ENCODE data around the gene ASIC1. TPM values are rescaled to one million over a fixed set of nuclear protein-coding genes. Genes with fewer than 3 reads are reported as not detected.

Gene ASIC1
- total RNA-seq, 2 donors from 2014 or later: 0.52 to 0.99 TPM

- Histone ChIP-seq H3K4me1 (peaks cover 9% of the 10 kb centered on the region), H3K4me3 (no peak overlapping the region), H3K9me3 (no peaks in the 10 kb centered on the region), H3K36me3 (replicated peaks in 1 of 2; ENCODE audit: insufficient read depth in 1 of 2, low read depth in 2 of 2) (peaks cover 0 to 2% of the 10 kb centered on the region in 2 donors), H3K27me3 (no peaks in the 10 kb centered on the region), H3K27ac (no peak overlapping the region)
- TF ChIP-seq POLR2A (IDR thresholded peaks at IDR 0.05): no peak
- TF ChIP-seq, protein P1, sequence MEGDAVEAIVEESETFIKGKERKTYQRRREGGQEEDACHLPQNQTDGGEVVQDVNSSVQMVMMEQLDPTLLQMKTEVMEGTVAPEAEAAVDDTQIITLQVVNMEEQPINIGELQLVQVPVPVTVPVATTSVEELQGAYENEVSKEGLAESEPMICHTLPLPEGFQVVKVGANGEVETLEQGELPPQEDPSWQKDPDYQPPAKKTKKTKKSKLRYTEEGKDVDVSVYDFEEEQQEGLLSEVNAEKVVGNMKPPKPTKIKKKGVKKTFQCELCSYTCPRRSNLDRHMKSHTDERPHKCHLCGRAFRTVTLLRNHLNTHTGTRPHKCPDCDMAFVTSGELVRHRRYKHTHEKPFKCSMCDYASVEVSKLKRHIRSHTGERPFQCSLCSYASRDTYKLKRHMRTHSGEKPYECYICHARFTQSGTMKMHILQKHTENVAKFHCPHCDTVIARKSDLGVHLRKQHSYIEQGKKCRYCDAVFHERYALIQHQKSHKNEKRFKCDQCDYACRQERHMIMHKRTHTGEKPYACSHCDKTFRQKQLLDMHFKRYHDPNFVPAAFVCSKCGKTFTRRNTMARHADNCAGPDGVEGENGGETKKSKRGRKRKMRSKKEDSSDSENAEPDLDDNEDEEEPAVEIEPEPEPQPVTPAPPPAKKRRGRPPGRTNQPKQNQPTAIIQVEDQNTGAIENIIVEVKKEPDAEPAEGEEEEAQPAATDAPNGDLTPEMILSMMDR (IDR thresholded peaks at IDR 0.05): no peak
- intact Hi-C loops (cut with DNase I): no loop called here
- no peak for ATAC-seq
- DNase-seq: no peak
- WGBS, 2 donors: 83 to 92% methylated on average over 3 of the region's 3 CpGs
Observed at GRCh38 chr12:50120521-50120920, 63.1 kb downstream of the ASIC1 start.

- Histone ChIP-seq H3K27me3 (no peaks in the 10 kb centered on the region), H3K9me3 (no peaks in the 10 kb centered on the region), H3K36me3 (replicated peaks in 1 of 2; ENCODE audit: insufficient read depth in 1 of 2, low read depth in 2 of 2) (peaks cover 0 to 2% of the 10 kb centered on the region in 2 donors), H3K27ac (no peak overlapping the region), H3K4me3 (no peak overlapping the region), H3K4me1 (peaks cover 9% of the 10 kb centered on the region)
- no peak for TF ChIP-seq POLR2A (IDR thresholded peaks at IDR 0.05)
- TF ChIP-seq, protein P1 (IDR thresholded peaks at IDR 0.05): no peak
- ATAC-seq (no peak), DNase-seq (no peak)
- 81 to 83% methylated on average over 3 of the region's 3 CpGs for WGBS, 2 donors
- intact Hi-C loops (cut with DNase I): no loop called here
Observed at GRCh38 chr12:50120953-50121352, 63.6 kb downstream of the ASIC1 start.

DNA sequence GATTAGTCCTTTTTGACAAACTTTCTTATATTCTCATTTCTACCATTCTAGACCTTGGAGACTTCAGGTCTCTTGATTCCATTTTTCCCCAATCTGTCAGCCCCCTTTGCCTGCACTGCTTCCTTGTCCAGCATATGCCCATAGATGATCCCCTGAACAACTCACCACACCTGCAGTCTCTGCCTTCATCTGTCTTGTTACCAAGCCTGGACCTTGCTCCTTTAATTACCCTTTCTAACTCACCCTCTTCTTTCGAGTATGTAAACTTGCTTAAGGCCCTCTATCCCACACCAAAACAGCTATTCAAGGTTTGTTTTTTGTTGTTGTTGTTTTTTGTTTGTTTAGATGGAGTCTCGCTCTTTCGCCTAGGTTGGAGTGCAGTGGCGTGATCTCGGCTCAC lies 64.2 kb downstream of the ASIC1 start:
- 85 to 97% methylated on average over 5 of the region's 5 CpGs for WGBS, 2 donors
- Histone ChIP-seq H3K36me3 (replicated peaks in 1 of 2; ENCODE audit: insufficient read depth in 1 of 2, low read depth in 2 of 2) (peaks cover 0 to 2% of the 10 kb centered on the region in 2 donors), H3K27ac (no peak overlapping the region), H3K9me3 (no peaks in the 10 kb centered on the region), H3K27me3 (no peaks in the 10 kb centered on the region), H3K4me3 (no peak overlapping the region), H3K4me1 (peaks cover 8% of the 10 kb centered on the region)
- DNase-seq (no peak), ATAC-seq (no peak)
- intact Hi-C loops (cut with DNase I): no loop called here
- TF ChIP-seq, protein P1 (IDR thresholded peaks at IDR 0.05): no peak
- no peak for TF ChIP-seq POLR2A (IDR thresholded peaks at IDR 0.05)

GRCh38 chr12:50123203-50123602 lies 65.8 kb downstream of the ASIC1 start:
- no peak overlapping the region for H3K27ac ChIP-seq
- H3K27me3 ChIP-seq: no peaks in the 10 kb centered on the region
- 81 to 90% methylated on average over 2 of the region's 2 CpGs for WGBS, 2 donors
- H3K9me3 ChIP-seq: no peaks in the 10 kb centered on the region
- H3K4me3 ChIP-seq: no peak overlapping the region
- no peaks in the 10 kb centered on the region for H3K4me1 ChIP-seq
- intact Hi-C loops (cut with DNase I): no loop called here
- DNase-seq (no peak), ATAC-seq (no peak)
- peaks cover 0 to 4% of the 10 kb centered on the region in 2 donors for H3K36me3 ChIP-seq (replicated peaks in 1 of 2; ENCODE audit: insufficient read depth in 1 of 2, low read depth in 2 of 2)
- TF ChIP-seq, protein P1 (IDR thresholded peaks at IDR 0.05): no peak
- TF ChIP-seq POLR2A (IDR thresholded peaks at IDR 0.05): no peak

- no peak for TF ChIP-seq POLR2A (IDR thresholded peaks at IDR 0.05)
- TF ChIP-seq, protein P1 (IDR thresholded peaks at IDR 0.05): no peak
- ATAC-seq (no peak), DNase-seq (no peak)
- H3K27ac ChIP-seq: no peak overlapping the region
- 56 to 59% methylated on average over 2 of the region's 2 CpGs for WGBS, 2 donors
- no peak overlapping the region for H3K4me3 ChIP-seq
- peaks cover 0 to 10% of the 10 kb centered on the region in 2 donors for H3K36me3 ChIP-seq (replicated peaks in 1 of 2; ENCODE audit: insufficient read depth in 1 of 2, low read depth in 2 of 2)
- H3K4me1 ChIP-seq: no peaks in the 10 kb centered on the region
- no peaks in the 10 kb centered on the region for H3K9me3 ChIP-seq
- intact Hi-C loops (cut with DNase I): no loop called here
- H3K27me3 ChIP-seq: no peaks in the 10 kb centered on the region
Observed at GRCh38 chr12:50127546-50127945, 70.2 kb downstream of the ASIC1 start.
